IMR-90 (cell line): ENCODE results near the gene RRM1. TPM values are rescaled to one million over a fixed set of nuclear protein-coding genes. Genes with fewer than 3 reads are reported as not detected.
"Not testable (repeated sequence)": the region's sequence is repeated elsewhere in the genome, so short reads cannot be mapped to it uniquely, and the experiment has no call there.

Experiments
- ATAC-seq: fragments of 200-7000 bp; cut with Tn5 transposase; 2 replicates; pipeline ENCODE4 v1.9.1; 2020; ENCODE audit warnings: low read depth, mild to moderate bottlenecking, moderate library complexity
- BruUV-seq: library from RNA; stranded (reverse); fragments of 400-500 nt; replicated peaks from 2 replicates; lab custom pipeline; 2021; lab: Mats Ljungman, UMichigan
- CTCF ChIA-PET: fragments of 300-600 bp; formaldehyde crosslinking; extraction: SDS; loops from one replicate; lab custom pipeline; 2021; ENCODE audit warnings: antibody characterized with exemption; lab: Yijun Ruan, JAX
- POLR2A ChIA-PET: fragments of 300-600 bp; sonication (Branson Sonifier 250); formaldehyde crosslinking; loops from one replicate; lab custom pipeline; 2022; ENCODE audit warnings: antibody characterized with exemption; ENCODE audit not compliant: unreplicated experiment; lab: Charles Lee
- DNase-seq: peaks from one replicate; pipeline ENCODE4 v3.0.0; 2013
- H2AFZ ChIP-seq: replicated peaks from 2 replicates; pipeline ENCODE3; 2013; ENCODE audit warnings: low read length, mild to moderate bottlenecking; ENCODE audit not compliant: poor library complexity
- H2AK5ac ChIP-seq: 2 replicates; pipeline ENCODE4 v1.6.1; 2013; ENCODE audit warnings: low read depth, low read length, inconsistent platforms
- H2AK9ac ChIP-seq: replicated peaks from 2 replicates; pipeline ENCODE3; 2013; ENCODE audit warnings: mild to moderate bottlenecking, low read depth, low read length, moderate library complexity; ENCODE audit not compliant: poor library complexity
- H2BK120ac ChIP-seq: 2 replicates; pipeline ENCODE4 v1.6.1; 2013; ENCODE audit warnings: low read depth, low read length, inconsistent platforms
- H2BK15ac ChIP-seq: 3 replicates; pipeline ENCODE4 v1.6.1; 2013; ENCODE audit warnings: low read depth, low read length, inconsistent platforms
- H2BK20ac ChIP-seq: 2 replicates; pipeline ENCODE4 v1.6.1; 2013; ENCODE audit warnings: low read depth, mild to moderate bottlenecking, inconsistent platforms, low read length, moderate library complexity
- H2BK5ac ChIP-seq: 2 replicates; pipeline ENCODE4 v1.6.1; 2013; ENCODE audit warnings: mild to moderate bottlenecking, low read depth, low read length, inconsistent platforms; ENCODE audit not compliant: poor library complexity, severe bottlenecking
- H3K14ac ChIP-seq: replicated peaks from 2 replicates; pipeline ENCODE4 v1.6.1; 2013; ENCODE audit warnings: low read depth, low read length, inconsistent platforms
- H3K18ac ChIP-seq: 2 replicates; pipeline ENCODE4 v1.6.1; 2013; ENCODE audit warnings: low read depth, low read length, control low read depth
- H3K23ac ChIP-seq: 2 replicates; pipeline ENCODE4 v1.6.1; 2013; ENCODE audit warnings: low read depth, low read length, inconsistent platforms
- H3K27ac ChIP-seq: 2 replicates; pipeline ENCODE4 v1.5.1; 2013; ENCODE audit warnings: mild to moderate bottlenecking, control low read depth, low read length; ENCODE audit not compliant: insufficient read depth
- H3K27me3 ChIP-seq: 2 replicates; pipeline ENCODE4 v1.6.1; 2013; ENCODE audit warnings: low read length; ENCODE audit not compliant: control insufficient read depth, insufficient read depth
- H3K36me3 ChIP-seq: 2 replicates; pipeline ENCODE4 v1.6.1; 2013; ENCODE audit warnings: low read length, mixed read lengths; ENCODE audit not compliant: control insufficient read depth, insufficient read depth
- H3K4ac ChIP-seq: 2 replicates; pipeline ENCODE4 v1.6.1; 2013; ENCODE audit warnings: low read depth, low read length, inconsistent platforms
- H3K4me1 ChIP-seq: 2 replicates; pipeline ENCODE4 v1.6.1; 2013; ENCODE audit warnings: low read length, mixed read lengths; ENCODE audit not compliant: control insufficient read depth, insufficient read depth
- H3K4me2 ChIP-seq: 2 replicates; pipeline ENCODE4 v1.6.1; 2013; ENCODE audit warnings: low read depth, mild to moderate bottlenecking, control low read depth, low read length, moderate library complexity
- H3K4me3 ChIP-seq: 2 replicates; pipeline ENCODE4 v1.5.1; 2013; ENCODE audit warnings: low read depth, mild to moderate bottlenecking, control low read depth, low read length, moderate library complexity; ENCODE audit not compliant: insufficient read depth
- H3K56ac ChIP-seq: 2 replicates; pipeline ENCODE4 v1.6.1; 2013; ENCODE audit warnings: low read length, inconsistent platforms; ENCODE audit not compliant: insufficient read depth; ENCODE audit errors: extremely low read depth
- H3K79me1 ChIP-seq, 2 experiments: 2 replicates each; pipeline ENCODE4 v1.6.1; 2013; ENCODE audit warnings: low read length in 2 of 2, inconsistent platforms in 1 of 2, low read depth in 1 of 2
- H3K9ac ChIP-seq: 2 replicates; pipeline ENCODE4 v1.6.1; 2013; ENCODE audit warnings: low read depth, low read length, control low read depth
- H3K9me1 ChIP-seq: 2 replicates; pipeline ENCODE4 v1.6.1; 2013; ENCODE audit warnings: low read length, inconsistent platforms; ENCODE audit not compliant: insufficient read depth
- H3K9me3 ChIP-seq: 2 replicates; pipeline ENCODE4 v1.6.1; 2013; ENCODE audit warnings: low read length; ENCODE audit not compliant: control insufficient read depth, insufficient read depth
- H4K20me1 ChIP-seq: 2 replicates; pipeline ENCODE4 v1.6.1; 2013; ENCODE audit warnings: low read length, inconsistent platforms; ENCODE audit not compliant: insufficient read depth
- H4K5ac ChIP-seq: 2 replicates; pipeline ENCODE4 v1.6.1; 2013; ENCODE audit warnings: mild to moderate bottlenecking, low read depth, low read length, control low read depth
- H4K8ac ChIP-seq, 2 experiments: 2 replicates each; pipeline ENCODE4 v1.6.1; 2013; ENCODE audit warnings: low read depth in 2 of 2, low read length in 2 of 2, control low read depth in 1 of 2, inconsistent platforms in 1 of 2
- H4K91ac ChIP-seq: 2 replicates; pipeline ENCODE4 v1.6.1; 2013; ENCODE audit warnings: low read depth, low read length, inconsistent platforms; ENCODE audit not compliant: insufficient read depth
- MAFK ChIP-seq: IDR thresholded peaks from 2 replicates; pipeline ENCODE4 v1.6.1; 2012; ENCODE audit warnings: low read depth, low read length, improper control_type of control experiment
- MAZ ChIP-seq: IDR thresholded peaks from 2 replicates; pipeline ENCODE4 v1.6.1; 2012; ENCODE audit warnings: low read depth, mild to moderate bottlenecking, low read length, improper control_type of control experiment, moderate library complexity, borderline replicate concordance
- RFX5 ChIP-seq: IDR thresholded peaks from 2 replicates; pipeline ENCODE4 v1.8.0; 2012; ENCODE audit warnings: low read depth, mild to moderate bottlenecking, low read length, moderate library complexity
- WGBS, 2 experiments: methylation state at CpG; one replicate each; pipeline versions ENCODE4 v1.1.5 to v1.1.7; 2013; ENCODE audit warnings: missing lambda C conversion rate in 2 of 2; ENCODE audit not compliant: insufficient read length in 1 of 2; ENCODE audit errors: extremely low coverage in 2 of 2; 5-methylcytosine and 5-hydroxymethylcytosine counted together
- dilution Hi-C: fragments of 300-500 bp; cut with HindIII; formaldehyde crosslinking; loops from one replicate; pipeline ENCODE4 v1.14.3; 2018; ENCODE audit warnings: low sequenced_read_pairs; ENCODE audit not compliant: unreplicated experiment
- in situ Hi-C: fragments of 300-500 bp; cut with MboI; formaldehyde crosslinking; loops from 3 replicates; pipeline ENCODE4 v1.14.3; 2019; ENCODE audit warnings: low sequenced_read_pairs, inconsistent platforms, mixed read lengths
- intact Hi-C: fragments of 100-400 bp; cut with micrococcal nuclease; formaldehyde crosslinking; loops from 2 replicates; pipeline ENCODE4 v1.10.0; 2022
- polyA plus RNA-seq, 3 experiments: library from polyadenylated mRNA; depleted of rRNA; stranded (reverse); fragments of >200 nt; gene quantifications; 2 replicates each; pipeline ENCODE4 v1.2.3, GENCODE V29; 2012; ENCODE audit warnings: low replicate concordance in 1 of 3
- total RNA-seq: library from RNA; depleted of rRNA; stranded (reverse); fragments of >200 nt; gene quantifications from 2 replicates; pipeline ENCODE4 v1.2.3, GENCODE V29; 2012

The RRM1 gene
- total and polyA plus RNA-seq, 2 of the 4 experiments (the other 2 are of a cell fraction), result 55.1 to 183 TPM

DNA sequence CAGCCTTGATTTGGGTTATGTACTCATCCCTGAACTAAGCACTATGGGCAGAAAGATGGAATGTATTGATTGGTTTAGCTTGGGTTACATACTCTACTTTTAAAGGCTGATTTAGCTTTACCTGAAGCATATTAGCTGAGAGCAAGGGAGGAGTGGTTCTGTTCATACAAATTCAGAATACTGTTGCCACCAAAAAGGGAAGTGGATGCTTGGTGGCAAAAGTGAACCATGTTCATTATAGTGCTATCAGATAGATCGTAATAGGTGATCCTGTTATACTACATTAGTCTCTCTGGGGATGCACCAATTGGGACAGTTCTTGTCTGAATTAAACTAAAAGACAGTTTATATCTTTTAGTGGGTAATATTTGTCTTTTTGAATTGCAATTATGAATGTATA is 44.5 kb upstream of the RRM1 start:
- POLR2A ChIA-PET, result no interaction called here
- TF ChIP-seq MAZ (no peak), MAFK (no peak), RFX5 (no peak)
- H3K36me3 ChIP-seq, result no peaks in the 10 kb centered on the region
- CTCF ChIA-PET, result interaction anchor here (0.6 kb wide), 1 partner anchor 22 kb away, joined by 3 read pairs; no protein-coding TSS in a partner anchor
- no peak overlapping the region for H3K14ac ChIP-seq
- dilution Hi-C loops (no loop called here), in situ Hi-C loops (no loop called here), intact Hi-C loops (no loop called here)
- H2BK15ac ChIP-seq, result no peak overlapping the region
- ATAC-seq, result no peak
- no CpG with 5 or more reads among the region's 1 CpG for WGBS, 2 experiments
- no peak overlapping the region for H3K56ac ChIP-seq
- no peak overlapping the region for H3K4ac ChIP-seq
- no peak overlapping the region for H2AK5ac ChIP-seq
- no peak overlapping the region for H3K23ac ChIP-seq
- no peaks in the 10 kb centered on the region for H4K20me1 ChIP-seq
- no peak overlapping the region for H2BK120ac ChIP-seq
- no peak overlapping the region for H2BK5ac ChIP-seq
- H3K27ac ChIP-seq, result no peak overlapping the region
- no TSS peak for BruUV-seq
- DNase-seq, result no peak
- no peaks in the 10 kb centered on the region for H3K9me3 ChIP-seq
- no peaks in the 10 kb centered on the region; the same call in 1 of the 2 replicates for H3K4me1 ChIP-seq
- no peak overlapping the region for H2BK20ac ChIP-seq
- no peak overlapping the region for H4K8ac ChIP-seq
- no peak overlapping the region for H3K18ac ChIP-seq
- no peak overlapping the region for H2AK9ac ChIP-seq
- H2AFZ ChIP-seq, result no peak overlapping the region
- H3K9ac ChIP-seq, result no peak overlapping the region
- no peaks in the 10 kb centered on the region for H3K27me3 ChIP-seq
- H3K4me2 ChIP-seq, result no peak overlapping the region
- no peak overlapping the region for H3K4me3 ChIP-seq
- no peak overlapping the region for H4K5ac ChIP-seq
- no peaks in the 10 kb centered on the region; a peak in 2 of 4 replicates for H3K79me1 ChIP-seq
- H3K9me1 ChIP-seq, result 0 out of 2 replicates have a peak, but pooled peaks cover 7% of the 10 kb centered on the region
- no peak overlapping the region for H4K91ac ChIP-seq

DNA sequence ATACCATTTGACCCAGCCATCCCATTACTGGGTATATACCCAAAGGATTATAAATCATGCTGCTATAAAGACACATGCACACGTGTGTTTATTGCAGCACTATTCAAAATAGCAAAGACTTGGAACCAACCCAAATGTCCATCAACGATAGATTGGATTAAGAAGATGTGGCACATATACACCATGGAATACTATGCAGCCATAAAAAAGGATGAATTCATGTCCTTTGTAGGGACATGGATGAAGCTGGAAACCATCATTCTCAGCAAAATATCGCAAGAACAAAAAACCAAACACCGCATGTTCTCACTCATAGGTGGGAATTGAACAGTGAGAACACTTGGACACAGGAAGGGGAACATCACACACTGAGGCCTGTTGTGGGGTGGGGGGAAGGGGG is 41.4 kb upstream of the RRM1 start:
- H4K20me1 ChIP-seq, CTCF ChIA-PET, H3K27me3 ChIP-seq, H3K27ac ChIP-seq, H3K4me1 ChIP-seq, dilution Hi-C loops, H3K4me3 ChIP-seq, H3K14ac ChIP-seq, H2BK5ac ChIP-seq, H3K18ac ChIP-seq, H3K23ac ChIP-seq, ATAC-seq, H2BK15ac ChIP-seq, H3K4ac ChIP-seq, H3K9me3 ChIP-seq, H2BK120ac ChIP-seq, BruUV-seq, DNase-seq, H4K8ac ChIP-seq, H3K4me2 ChIP-seq, intact Hi-C loops, H3K79me1 ChIP-seq, H3K36me3 ChIP-seq, in situ Hi-C loops, H3K9ac ChIP-seq, H3K56ac ChIP-seq, H2AK5ac ChIP-seq, H3K9me1 ChIP-seq, H2AFZ ChIP-seq, H4K5ac ChIP-seq, H2AK9ac ChIP-seq, H4K91ac ChIP-seq, POLR2A ChIA-PET, H2BK20ac ChIP-seq: not testable (repeated sequence)
- WGBS, 2 experiments, result no CpG with 5 or more reads among the region's 4 CpGs
